AG09309 (cell line): ENCODE measurements around the gene EXT2.

Experiments
- DNase-seq: peaks from one replicate; pipeline ENCODE4 v3.0.0-alpha.2; 2010; ENCODE audit warnings: low read depth
- H3K4me3 ChIP-seq: 2 replicates; pipeline ENCODE4 v1.5.1; 2011; ENCODE audit warnings: mild to moderate bottlenecking, low read depth, low read length, moderate library complexity; ENCODE audit not compliant: control insufficient read depth
- CTCF ChIP-seq: IDR thresholded peaks from 2 replicates; pipeline ENCODE4 v1.5.1; 2011; ENCODE audit warnings: mild to moderate bottlenecking, low read depth, low read length, inconsistent platforms; ENCODE audit not compliant: insufficient read depth, control insufficient read depth; ENCODE audit errors: missing control alignments

EXT2 gene

DNA sequence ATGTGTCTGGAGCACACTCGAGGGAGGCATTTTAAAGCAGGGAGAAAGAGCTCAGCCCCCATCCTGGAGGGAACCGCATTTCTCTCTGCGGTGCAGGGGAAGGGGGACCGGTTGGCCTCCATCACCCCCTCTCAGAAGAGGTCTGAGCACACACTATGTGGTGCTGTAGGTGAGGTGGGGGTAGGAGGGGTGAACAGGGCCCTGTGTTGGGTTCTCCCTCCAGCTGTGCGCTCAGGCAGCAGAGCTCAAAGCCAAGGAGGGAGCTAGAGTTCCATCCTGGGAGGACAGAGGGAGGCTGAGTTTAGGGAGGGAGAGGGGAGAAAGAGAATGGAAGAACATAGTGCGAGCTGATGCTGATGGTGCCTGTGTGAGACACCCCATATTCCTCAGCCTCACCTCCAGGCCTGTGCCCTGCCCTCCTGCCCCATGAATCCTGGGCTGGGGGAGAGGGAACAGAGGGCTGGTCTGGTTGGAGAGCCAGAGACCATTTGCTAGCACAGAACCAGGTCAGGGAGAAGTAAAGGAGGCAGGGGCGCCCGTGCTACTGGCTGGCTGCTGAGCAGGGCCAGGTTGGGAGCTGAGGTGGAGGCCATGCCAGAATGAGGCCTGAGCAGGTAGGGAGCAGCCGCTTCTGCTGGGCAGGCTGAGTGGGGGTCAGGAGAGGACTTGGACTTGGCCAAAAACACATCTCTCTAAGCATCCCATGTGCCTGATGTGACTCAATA lies 170.7 kb downstream of the EXT2 start:
- DNase-seq = no peak
- H3K4me3 ChIP-seq = no peak overlapping the region
- no peak for TF ChIP-seq CTCF

- no peak for TF ChIP-seq CTCF
- DNase-seq = no peak
- no peak overlapping the region for H3K4me3 ChIP-seq
These were observed 171.7 kb downstream of the EXT2 start for GRCh38 chr11:44267006-44267749.

GRCh38 chr11:44267750-44268613 lies 172.5 kb downstream of the EXT2 start:
- no peak overlapping the region for H3K4me3 ChIP-seq
- DNase-seq = no peak
- TF ChIP-seq CTCF = no peak

- H3K4me3 ChIP-seq = no peak overlapping the region
- no peak for TF ChIP-seq CTCF
- DNase-seq = no peak
These were observed 173.2 kb downstream of the EXT2 start for GRCh38 chr11:44268614-44269080.

- H3K4me3 ChIP-seq = peak overlapping the region; percentile 12
- DNase-seq = no peak
- no peak for TF ChIP-seq CTCF
These were observed 174.2 kb downstream of the EXT2 start for GRCh38 chr11:44269369-44270351.
